Gastroesophageal sphincter (tissue), 3 donors: Measurements from ENCODE around the gene CARNS1.

Experiments used
- POLR2A ChIP-seq, 2 donors: fragments of 450-650 bp; IDR thresholded peaks; one replicate each; pipeline ENCODE4 v1.6.1; 2017; ENCODE audit warnings: antibody characterized with exemption in 2 of 2, mild to moderate bottlenecking in 2 of 2, moderate library complexity in 1 of 2
- TF ChIP-seq, protein P1 (sequence below), 4 experiments: fragments of 200-600 bp in 2 of 4; fragments of 450-650 bp in 2 of 4; sonication (generic) in 1 of 4; IDR thresholded peaks; one replicate each; pipeline ENCODE4 v1.5.1; 2017 to 2019; ENCODE audit warnings: antibody characterized with exemption in 4 of 4, mild to moderate bottlenecking in 2 of 4, moderate library complexity in 2 of 4

- TF ChIP-seq, protein P1, sequence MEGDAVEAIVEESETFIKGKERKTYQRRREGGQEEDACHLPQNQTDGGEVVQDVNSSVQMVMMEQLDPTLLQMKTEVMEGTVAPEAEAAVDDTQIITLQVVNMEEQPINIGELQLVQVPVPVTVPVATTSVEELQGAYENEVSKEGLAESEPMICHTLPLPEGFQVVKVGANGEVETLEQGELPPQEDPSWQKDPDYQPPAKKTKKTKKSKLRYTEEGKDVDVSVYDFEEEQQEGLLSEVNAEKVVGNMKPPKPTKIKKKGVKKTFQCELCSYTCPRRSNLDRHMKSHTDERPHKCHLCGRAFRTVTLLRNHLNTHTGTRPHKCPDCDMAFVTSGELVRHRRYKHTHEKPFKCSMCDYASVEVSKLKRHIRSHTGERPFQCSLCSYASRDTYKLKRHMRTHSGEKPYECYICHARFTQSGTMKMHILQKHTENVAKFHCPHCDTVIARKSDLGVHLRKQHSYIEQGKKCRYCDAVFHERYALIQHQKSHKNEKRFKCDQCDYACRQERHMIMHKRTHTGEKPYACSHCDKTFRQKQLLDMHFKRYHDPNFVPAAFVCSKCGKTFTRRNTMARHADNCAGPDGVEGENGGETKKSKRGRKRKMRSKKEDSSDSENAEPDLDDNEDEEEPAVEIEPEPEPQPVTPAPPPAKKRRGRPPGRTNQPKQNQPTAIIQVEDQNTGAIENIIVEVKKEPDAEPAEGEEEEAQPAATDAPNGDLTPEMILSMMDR (IDR thresholded peaks at IDR 0.05), result no peak
- TF ChIP-seq POLR2A (IDR thresholded peaks at IDR 0.05), result no peak
These were observed 15.1 kb upstream of the CARNS1 start for GRCh38 chr11:67400251-67400941.
